HG02678 (cell line): ENCODE results near the gene APC2.
"Not testable (repeated sequence)": the region's sequence is repeated elsewhere in the genome, so short reads cannot be mapped to it uniquely, and the experiment has no call there.

Source experiments
- ATAC-seq: cut with Tn5 transposase; IDR thresholded peaks from one replicate; pipeline ENCODE4 v1.9.1; 2021; ENCODE audit warnings: mild to moderate bottlenecking, moderate library complexity; ENCODE audit not compliant: unreplicated experiment

The APC2 gene

DNA sequence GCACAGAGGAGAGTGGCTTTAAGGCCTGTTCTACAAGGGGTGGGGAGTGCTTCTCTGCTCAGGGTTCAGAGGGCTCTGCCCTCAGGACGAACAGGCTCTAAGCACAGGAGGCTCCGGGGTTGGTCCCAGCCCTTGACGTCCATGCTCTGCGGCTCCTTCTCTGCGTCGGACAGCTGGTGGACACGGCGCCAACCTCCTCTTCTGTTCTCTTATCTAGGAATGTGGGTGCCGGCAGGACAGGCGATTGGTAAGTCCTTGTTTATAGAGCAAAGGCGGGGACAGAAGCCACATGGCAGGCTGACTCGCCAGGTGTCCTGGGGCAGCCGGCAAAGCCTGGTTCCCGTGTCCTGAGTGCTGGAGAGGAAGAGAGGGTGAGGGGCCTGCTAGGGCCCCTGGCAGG is 20.2 kb upstream of the APC2 start:
- no peak for ATAC-seq

DNA sequence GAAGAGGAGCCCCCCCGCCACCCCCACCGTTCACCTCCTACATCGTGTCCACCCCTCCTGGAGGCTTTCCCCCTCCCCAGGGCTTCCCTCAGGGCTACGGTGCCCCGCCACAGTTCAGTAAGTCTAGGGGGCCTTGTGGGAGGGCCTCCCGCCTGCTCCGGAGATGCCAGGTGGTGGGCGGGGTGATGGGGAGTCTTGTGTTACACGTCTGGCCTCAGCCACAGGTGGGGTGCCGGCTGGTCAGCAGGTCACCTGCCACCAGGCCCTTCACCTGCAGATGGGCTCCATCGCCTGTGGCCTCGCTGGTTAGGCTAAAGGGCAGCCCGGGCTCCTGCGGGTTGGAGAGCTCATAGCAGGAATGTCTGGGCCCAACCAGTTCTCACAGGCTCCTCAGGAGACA is 19.7 kb upstream of the APC2 start:
- ATAC-seq, result no peak

DNA sequence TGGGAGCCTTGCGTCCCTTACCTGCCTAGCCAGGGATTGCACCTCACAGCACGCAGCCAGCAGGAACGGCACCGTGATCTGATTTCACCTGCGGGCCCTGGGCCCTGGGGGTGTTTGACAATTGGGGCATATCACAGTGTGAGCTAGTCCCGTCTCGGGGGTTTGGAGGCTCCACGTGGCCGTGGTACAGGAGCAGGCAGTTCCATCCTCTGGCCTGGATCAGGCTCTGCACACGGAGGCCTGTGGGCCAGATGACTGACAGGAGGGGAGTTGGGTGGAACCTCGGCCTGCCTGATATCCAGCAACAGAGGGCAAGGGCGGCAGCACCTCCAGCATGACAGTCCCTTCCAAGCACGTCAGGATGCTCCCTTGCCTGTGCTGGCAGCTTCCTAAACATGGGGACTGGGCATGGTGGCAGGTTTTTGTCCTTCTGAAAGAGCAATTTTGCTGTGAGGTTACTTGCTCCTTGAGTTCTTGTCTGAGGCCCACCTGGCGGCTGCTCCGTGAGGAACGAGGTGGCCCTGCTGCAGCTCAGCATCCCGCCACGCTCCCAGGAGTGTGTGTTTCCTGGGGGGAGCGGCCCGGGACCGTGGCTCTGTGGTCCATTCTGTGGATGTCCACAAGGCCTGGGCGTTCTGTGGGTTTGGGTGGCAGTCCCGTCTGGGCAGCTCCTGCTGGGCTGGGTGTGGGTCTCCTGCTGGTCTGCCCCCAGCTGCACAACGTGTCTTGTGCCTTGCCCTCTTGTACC is 18.0 kb upstream of the APC2 start:
- ATAC-seq, result no peak

DNA sequence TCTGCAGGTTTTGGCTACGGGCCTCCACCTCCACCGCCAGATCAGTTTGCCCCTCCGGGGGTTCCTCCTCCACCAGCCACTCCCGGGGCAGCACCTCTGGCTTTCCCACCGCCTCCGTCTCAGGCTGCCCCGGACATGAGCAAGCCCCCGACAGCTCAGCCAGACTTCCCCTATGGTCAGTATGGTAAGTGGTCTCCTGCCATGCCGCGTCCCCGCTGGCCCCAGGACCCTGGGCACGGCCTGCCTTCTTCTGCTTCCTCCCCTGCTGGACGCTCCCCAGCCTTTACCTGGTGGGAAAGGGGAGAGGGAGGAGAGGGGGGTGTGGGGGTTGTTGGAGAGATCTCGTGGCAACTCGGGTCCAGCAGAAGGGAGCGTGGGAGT is 17.4 kb upstream of the APC2 start:
- ATAC-seq, result no peak

DNA sequence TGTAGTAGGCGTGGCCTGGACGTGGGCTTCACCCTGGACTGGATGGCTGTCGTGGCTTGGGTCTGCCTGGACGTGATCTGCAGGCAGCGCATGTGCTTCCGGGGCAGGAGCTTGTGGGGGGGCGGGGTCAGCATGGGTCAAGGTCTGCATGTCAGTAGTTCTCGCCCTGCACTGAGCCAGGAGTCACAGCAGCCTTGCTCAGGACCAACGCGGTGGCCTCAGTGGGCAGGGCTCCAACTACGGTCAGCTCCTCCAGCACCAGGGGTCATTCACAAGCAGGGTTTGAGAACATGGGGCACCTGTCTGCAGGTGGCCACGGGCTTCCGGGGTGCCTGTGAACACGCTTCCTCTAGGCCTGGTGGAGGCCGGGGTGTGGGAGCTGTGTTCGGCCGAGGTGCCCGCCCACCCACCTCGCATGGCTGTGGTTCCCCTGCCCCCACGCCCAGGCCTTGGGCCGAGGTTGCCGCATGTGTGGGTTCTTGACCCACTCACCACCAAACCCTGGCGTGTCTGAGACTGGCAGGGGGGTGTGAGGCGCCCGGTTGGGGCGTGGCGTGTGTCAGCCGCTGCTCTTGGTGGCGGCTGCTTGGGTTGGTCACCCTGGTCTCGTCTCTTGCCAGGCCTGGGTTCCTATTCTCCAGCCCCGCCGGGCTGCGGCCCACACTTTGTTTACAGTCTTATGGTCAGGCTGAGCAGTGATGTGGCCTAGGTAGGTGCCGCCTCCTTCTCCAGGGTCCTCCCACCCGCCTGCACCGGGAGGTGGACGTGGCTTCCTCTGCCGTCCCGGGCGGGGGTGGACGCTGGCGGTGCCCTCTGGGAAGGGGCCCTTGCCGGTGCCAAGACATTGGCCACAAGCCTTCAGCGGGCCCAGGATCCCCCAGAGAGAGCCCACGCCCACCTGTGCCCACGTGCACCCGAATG is 16.5 kb upstream of the APC2 start:
- ATAC-seq, result no peak

DNA sequence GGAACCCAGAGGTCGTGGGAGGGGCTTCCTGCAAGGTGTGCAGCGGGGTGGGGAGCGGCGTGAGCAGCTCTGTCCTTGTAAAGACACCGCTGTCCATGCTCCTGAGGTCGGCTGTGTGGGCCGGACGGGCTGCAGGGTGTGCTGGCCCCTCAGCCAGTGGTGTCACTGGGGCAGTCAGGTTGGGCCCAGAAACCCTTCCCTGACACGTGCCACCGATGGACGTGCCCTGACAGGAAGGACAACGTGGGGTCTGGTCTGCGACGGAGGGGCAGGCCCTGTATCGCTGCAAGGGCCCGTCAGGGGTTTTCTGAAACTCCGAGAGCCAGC is 15.9 kb upstream of the APC2 start:
- ATAC-seq, result no peak

DNA sequence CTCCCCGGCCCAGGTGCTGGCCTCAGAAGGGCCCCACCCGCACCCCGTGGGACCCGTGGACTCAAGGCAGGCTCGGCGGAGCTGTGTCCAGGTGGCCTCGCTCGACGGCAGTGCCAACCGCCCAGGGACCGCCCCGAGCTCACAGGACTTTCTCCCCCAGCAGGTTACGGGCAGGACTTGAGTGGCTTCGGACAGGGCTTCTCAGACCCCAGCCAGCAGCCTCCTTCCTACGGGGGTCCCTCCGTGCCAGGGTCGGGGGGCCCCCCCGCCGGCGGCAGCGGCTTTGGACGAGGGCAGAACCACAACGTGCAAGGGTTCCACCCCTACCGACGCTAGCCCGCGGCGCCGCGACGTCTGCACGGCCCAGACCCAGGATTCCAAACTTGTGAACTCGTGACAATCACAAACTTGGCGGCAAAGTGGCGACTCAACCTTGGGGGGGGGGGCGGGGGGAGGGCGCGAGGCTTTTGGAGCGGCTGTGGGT is 15.3 kb upstream of the APC2 start:
- ATAC-seq, result no peak

DNA sequence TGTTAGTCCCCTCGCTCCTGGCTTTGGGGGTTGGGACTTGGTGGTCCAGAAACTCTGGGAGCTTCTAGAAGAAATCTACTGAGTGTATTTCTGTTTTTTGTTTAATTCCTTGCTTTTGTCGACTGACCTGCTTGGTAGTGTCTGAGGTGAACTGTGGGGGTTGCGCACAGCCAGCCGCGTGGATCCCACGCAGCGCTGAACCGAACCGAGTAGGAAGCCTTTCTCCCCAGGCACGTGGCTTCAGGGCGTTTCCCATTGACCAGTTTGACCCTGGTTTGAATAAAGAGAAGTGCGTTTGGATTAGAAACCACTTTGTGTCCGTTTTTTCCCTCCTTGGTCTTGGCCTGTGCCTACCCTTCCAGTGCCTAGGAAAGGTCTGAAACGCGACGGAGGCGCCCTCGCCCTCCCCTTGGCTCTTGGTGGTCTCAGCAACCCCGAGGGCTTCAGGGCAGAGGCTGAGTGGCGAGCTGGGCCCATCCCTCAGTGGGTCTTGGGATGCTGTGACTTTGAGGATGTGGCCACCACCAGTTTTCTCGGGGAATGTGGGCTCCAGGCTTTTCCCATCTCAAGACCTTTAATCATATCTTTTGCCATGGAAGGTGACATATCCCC is 14.4 kb upstream of the APC2 start:
- no peak for ATAC-seq

DNA sequence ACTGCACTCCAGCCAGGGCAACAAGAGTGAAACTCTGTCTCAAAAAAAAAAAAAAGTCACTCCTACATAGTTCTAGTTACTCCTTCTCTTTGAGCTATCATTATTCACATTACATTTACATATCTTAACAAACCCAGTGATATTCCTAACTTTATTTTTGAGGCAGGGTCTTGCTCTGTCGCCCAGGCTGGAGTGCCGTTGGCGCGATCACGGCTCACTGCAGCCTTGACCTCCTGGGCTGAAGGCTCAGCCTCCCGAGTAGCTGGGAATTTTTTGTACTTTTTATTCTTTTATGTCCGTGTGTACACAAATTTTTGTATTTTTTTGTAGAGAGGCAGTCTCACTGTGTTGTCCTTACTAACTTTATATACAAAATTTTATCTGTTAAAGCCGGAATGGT is 12.3 kb upstream of the APC2 start:
- no peak for ATAC-seq

DNA sequence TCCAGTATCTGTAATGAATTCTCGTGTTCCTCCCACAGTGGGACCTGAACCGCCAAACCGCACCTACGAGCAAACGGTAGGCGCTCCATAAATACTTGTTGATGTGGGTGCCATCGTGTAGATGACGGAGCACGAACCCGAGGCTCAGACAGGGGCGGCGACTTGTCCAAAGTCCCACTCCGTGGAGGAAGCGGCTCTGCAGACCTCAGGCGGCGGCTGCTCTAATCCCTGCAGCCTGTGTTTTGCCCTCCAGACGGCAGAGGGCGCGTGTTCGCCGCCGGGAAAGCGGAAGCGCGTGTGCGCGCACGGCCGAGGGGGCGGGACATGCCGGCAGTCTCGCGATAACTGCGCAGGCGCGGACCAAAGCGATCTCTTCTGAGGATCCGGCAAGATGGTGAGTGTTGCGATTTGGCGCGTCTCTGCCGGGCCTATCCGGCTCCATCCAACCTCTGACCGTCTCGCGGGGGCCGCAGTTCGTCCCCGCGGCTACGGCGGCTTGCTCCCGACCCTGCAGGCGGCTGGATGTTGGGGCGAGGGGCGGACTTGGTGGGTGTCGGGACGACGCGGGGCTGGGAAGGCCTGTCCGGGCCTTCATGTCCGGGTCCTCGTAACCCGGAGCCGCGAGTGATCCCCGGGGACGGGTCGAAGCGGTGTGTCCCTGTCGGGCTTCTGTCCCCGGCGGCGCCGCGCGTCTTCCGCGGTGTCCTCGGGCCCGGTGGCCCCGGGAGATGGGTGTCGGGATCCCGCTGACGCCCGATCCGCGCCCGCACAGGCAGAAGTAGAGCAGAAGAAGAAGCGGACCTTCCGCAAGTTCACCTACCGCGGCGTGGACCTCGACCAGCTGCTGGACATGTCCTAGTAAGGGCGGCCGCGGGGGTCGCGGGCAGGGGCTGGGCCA is 11.6 kb upstream of the APC2 start, which contains the start of gene RPS15:
RPS15 (plus strand) TSS at position 362 of the 898 bp plus-strand sequence; CDS start at position 392, 30 bp downstream.
- ATAC-seq, result peak; percentile 82

DNA sequence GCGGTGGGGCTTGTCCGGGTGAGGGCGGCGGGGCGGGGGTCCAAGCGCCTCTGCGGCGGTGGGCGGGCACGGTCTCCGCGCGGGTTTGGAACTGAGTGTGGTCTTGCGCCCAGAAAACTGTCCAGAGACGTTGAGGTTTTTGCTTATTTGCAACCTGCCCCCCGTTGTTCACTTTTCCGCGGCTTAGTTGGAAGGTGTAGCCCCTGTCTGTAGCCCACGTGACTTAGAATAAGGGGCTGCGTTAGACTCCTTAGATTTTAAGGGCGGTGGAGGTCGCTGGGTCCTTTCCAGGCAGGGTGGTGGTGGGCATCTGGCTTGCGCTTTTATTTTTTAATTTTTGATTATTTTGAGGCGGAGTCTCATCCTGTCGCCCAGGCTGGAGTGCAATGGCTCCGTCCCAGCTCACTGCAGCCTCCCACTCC is 11.0 kb upstream of the APC2 start:
- ATAC-seq, result no peak

DNA sequence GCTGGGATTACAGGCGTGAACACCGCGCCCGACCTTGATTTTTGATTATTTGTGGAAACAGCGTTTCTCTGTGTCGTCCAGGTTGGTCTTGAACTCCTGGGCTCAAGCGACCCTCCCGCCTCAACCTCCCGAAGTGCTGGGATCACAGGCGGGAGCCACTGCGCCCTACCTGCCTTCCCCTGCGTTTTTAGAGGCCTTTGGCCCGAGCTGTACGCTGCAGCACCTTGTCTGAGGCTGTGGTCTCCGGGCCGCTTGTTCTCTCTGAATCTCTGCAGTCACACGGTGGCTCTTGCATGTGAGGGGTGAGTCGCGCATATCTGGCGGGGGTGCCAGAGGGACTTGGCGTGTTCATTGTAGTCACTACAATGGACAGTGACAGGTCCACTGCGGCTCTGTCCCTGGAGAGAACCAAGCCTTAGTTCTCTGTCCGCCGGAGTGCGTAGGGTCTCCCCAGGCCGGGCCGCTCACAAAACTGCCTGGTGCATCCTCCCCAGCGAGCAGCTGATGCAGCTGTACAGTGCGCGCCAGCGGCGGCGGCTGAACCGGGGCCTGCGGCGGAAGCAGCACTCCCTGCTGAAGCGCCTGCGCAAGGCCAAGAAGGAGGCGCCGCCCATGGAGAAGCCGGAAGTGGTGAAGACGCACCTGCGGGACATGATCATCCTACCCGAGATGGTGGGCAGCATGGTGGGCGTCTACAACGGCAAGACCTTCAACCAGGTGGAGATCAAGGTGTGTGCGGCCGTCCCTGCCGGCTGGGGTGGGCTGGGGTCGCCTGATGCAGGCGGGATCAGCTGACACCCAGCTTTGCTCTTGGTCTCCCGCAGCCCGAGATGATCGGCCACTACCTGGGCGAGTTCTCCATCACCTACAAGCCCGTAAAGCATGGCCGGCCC is 10.2 kb upstream of the APC2 start:
- ATAC-seq, result not testable (repeated sequence)

DNA sequence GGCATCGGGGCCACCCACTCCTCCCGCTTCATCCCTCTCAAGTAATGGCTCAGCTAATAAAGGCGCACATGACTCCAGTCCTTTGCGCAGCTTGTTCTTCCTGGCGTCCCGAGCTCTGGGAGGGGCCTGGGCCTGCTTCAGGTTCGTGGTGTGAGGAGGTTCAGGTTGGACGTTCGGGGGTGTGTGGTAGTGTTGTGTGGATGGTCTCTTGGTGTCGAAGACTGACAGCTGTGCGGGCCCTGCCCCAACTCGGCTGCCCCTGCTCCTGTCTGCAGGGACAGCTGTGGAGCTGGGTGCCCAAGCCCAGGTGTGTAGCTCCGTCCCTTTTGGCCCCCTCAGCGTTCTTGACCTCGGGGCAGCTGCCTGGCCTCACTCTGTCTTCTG is 9.5 kb upstream of the APC2 start:
- no peak for ATAC-seq

DNA sequence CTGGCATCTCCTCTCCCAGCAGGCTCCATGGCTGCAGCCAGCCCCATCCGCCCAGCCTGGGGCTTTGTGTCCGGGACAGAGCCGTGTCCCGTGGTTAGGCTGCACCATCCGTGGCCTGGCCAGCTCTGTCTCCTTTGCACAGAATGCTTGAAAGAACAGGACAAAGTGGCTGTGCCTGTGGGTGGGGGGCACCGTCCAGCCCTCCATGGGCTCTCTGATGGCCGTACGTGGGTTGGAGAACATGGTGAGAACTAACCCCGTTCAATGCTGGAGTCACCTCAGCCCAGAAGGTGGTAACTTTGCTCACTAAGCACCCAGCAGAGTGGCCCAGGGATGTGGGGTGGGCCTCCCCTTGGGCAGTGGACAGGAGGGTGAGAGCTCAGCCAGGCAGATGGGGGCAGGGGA is 8.9 kb upstream of the APC2 start:
- ATAC-seq, result no peak

DNA sequence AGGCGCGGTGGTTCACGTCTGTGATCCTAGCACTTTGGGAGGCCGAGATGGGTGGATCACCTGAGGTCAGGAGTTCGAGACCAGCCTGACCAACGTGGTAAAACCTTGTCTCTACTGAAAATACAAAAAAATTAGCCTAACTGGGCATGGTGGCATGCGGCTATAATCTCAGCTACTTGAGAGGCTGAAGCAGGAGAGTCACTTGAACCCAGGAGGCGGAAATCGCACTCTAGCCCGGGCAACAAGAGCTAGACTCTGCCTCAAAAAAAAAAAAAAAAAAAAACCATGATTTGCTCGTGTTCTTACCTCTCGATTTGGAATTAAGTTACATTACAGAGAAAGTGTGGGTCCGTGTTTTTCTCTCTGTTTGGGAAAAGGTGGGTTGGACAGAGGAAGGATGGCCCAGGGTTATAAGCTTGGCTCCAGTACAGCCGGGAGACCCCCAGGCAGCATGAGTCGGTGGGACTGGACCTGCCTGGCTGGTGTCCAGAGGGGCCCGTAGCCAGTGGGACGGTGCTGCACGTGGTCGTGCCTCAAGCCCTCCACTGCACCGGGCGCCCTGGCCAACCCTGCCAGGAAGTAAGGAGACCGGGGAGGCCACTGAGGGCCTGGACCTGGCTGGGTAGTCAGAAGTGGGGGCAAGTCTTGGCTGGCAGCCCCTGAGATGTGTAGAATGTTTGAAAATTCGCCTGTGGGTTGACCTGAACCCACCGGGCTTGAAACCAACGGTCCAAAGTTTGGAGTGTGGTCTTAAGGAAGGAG is 8.1 kb upstream of the APC2 start:
- ATAC-seq, result no peak

DNA sequence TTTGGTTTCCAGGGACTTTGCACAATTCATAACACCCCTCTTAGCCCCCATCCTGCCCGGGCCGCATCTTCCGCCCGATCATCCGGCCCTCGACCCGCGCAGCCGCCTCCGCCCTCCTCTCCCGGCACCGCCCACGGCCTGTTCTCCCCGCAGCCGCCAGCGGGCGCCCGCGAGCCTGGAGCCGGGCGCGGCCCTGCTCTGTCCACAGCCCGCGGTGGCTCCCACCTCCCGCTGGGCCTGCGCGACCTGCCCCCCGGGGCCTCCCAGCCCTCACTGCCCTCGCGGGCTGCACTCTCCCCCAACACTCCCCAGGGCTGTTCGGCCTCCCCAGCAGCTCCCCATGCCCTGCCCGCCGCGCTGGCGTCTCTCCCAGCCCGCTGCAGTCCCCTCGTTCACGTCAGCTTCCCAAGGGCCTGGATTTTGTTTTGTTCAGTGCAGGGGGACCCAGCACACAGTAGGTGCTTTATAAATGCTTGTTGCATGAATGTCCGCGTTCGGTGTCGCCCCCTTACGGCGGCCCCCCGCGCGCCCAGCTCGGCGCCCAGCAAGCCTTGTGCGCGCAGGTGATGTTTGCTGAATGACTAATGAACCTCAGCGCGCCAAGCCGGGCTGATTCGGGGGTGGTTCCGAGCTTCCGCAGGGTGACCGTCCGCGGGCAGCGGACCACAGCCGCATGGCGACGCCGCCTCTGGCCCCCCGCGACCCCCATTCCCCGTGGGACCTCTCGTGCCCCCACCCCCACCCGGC is 4.6 kb upstream of the APC2 start:
- peak; percentile 74 for ATAC-seq

DNA sequence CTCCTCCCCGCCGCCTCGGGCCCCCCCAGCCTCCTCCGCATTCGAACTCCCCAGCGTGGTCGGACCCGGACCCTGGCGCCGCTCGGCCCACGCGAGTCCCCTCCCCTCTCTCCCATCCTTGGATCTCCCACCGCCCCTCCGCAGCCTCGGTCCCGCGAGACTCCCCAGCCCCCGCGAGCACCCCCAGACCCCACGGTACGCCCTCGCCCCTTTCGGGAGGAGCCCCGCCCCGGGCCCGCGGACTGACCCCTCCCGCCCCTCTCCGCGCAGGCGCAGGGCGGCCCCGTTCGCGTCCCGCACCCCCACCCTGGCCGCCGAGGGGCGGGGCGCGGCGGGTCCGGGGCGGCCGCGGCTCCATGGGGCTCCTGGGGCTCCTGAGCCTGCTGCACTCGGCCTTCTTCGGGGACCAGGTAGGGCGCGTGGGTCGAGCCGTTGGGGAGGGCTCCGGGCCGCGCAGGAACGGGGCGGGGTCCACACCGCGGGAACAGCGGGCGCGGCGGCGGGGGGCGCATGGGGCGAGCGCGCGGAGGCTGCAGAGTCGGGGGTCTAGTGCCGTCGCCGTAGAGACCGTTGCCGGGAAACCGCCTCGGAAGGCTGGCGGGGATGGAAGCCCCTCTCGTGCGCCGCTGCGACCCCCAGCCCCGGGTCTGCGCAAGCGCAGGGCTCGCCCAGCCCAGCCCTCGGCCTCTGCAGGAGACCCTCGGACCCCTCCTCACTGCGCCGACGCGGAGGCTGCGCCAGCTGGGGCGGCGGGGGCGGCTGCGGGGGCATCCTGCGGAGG is 3.8 kb upstream of the APC2 start:
- ATAC-seq, result no peak
